IPS DF 4.7 (cell line): ENCODE data around the gene MAIP1.

Source experiments
- DNase-seq: peaks from one replicate; pipeline ENCODE4 v3.0.0-alpha.2; 2013; ENCODE audit warnings: low spot score; ENCODE audit errors: extremely low read depth

MAIP1 gene

DNA sequence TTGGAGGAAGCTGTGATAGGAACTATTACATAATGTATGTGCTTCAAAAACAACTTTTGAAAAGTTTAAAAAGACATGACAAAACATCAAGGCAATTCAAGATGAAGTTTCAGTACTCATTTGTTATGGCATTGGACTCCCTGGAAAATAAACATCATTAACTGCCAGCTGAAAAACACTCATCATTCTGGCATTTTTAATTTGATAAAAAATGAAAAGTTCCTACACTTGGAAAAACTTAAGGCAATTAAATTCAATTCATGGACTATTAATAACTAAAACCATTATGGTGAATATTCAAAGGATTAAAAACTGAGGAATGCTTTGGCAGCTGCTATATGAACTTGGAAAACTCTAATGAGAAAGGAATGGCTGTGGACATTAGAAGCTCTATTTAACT, 8.5 kb upstream of the MAIP1 start:
- DNase-seq, result no peak

DNA sequence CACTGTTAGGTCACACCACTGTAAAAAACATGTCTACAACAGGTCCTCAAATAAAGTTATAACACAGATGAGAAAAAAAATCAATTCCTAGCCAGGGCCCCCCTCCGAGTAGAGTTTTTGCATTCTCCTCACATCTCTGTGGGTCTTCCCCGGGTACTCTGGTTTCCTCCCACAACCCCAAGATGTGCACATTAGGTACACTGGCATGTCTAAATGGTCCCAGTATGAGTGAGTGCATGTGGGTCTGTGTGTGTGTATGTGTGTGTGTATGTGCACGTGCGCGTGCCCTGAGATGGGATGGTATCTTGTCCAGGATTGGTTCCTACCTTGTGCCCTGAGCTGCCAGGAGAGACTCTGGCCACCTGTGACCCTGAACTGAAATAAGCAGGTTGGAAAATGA, 5.0 kb upstream of the MAIP1 start:
- no peak for DNase-seq

DNA sequence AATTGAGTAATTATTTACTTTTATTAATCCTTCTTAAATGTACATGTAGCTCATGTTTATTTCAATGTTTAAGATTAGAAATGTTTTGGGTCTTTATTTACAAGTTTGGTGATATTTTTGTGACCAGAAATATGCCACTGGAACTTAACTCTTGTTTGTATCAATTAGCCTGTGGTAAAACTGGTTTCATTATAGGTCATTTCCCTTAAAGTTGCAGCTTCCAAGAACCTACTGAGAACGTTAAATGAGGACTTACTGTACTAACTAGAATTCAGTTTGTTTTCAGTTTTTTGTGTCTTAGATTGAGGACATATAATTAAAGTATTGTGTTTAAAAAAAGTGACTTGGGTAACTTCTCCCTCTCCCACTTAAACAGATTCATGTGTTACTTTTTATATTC, 4.4 kb upstream of the MAIP1 start:
- DNase-seq, result no peak

DNA sequence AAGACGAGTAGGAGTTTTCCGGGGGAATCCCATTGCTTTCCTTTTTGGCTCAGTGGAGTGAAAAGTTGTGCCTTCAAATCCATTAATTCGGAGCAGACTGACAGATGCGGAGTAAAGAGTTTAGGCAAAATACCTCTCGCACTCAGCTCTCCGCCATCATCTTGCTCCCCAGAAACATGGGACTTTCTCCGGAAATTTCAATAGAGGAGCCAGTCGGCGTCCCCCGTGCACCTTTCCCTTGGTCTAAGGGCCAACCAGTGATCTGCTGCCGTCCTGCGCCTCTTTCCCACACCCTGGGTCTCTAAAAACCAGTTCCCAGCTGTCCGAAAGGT, 409 bp upstream of the MAIP1 start:
- DNase-seq, result no peak

DNA sequence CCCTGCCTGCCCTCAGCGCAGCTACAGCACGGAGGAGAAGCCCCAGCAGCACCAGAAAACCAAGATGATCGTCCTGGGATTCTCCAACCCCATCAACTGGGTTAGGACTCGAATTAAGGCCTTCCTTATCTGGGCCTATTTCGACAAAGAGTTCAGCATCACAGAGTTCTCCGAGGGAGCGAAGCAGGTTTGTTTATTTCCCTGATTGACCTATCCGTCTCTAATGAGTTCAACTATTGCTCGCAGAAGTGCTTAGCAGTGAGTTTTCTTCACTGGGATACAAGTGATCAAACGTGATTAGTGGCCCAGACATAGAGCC, 639 bp downstream of the MAIP1 start:
- DNase-seq, result no peak

DNA sequence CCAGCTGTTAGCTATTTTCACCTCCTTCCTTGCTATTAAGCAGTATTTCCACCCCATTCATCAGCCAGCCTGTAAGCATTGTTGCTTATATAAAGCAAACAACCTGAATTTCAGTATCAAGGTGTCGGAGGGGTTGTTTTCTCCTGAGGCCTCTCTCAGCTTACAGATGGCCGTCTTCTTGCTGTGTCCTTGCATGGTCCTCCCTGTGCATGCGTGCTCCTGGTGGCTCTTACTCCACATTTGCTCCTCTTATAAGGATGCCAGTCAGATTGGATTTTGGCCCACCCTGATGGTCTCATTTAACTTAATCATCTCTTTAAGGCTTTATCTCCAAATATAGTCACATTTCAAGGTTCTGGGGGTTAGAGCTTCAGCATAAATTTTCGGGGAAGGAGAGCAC, 2.6 kb downstream of the MAIP1 start:
- DNase-seq, result no peak

DNA sequence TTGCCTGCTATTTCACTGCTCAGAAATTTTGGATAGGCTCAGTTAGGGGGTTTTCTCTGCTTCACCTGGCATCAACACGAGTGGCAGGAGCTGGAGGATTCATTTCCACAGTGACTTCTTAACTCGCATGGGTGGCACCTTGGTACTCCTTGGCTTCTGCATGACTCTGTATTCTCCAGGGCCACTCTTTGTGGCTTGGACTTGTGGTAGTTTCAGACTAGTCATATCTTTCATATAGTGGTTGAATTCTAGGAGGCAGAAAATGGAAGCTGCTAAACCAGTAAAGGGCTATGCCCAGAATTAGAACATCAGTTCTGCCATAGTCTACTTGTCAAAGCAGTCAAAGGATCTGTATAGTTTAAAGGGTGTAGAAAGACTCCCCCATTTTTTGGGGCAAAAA, 6.8 kb downstream of the MAIP1 start:
- no peak for DNase-seq

DNA sequence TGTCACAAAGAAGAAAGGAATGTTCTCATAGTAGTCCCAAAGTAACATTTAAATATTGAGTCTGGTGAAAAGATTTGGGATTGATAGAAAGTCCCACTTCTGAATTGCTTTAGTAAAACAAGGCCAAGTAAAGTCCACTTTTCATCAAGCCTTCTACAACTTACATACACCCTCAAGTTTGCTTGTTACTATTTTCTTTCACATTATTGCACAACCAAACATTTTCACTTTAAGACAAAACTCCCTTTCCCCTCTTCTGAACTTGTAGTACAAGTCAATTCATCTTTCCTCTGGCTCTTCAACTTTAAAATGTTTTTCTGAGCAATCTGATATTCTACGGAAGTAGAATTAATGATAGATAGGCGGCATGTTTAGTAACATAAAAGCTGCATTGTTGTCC, 11.0 kb downstream of the MAIP1 start:
- no peak for DNase-seq

DNA sequence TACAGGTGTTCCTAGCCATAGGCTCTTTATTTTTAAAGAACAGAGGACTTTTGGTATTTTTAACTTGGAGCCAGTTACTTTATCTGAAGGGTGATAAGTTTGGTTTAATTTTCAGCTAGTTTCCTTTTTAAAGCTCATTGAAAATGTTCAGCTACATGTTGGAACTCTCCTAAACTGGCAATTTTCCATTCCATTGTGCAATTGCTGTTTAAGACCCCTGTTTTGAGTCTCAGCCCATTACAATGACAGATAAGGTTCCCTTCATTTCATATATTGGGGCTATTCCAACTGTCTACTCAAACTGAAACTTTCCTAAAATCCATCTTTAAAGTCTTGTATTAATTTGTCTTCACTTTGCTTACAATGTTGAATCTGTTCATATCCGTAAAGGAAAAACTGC, 11.6 kb downstream of the MAIP1 start:
- DNase-seq, result no peak

DNA sequence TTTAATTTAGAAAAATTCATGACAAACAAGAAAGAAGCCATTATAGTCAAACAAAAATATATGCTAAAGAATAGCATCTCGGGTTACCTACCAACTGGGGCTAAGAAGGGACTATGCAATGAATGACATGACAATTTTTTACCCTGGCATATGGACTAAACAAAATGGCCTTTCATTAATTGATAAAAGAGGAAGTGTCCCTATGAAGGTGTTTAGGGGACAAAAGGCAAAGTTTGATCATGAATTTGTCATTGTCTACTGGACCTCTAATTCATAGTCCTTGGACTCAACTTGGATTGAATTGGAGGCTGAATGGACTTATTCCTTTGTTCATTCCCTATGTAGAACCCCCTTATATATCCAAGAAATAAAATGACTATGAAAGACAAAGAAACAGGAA, 12.7 kb downstream of the MAIP1 start:
- no peak for DNase-seq

DNA sequence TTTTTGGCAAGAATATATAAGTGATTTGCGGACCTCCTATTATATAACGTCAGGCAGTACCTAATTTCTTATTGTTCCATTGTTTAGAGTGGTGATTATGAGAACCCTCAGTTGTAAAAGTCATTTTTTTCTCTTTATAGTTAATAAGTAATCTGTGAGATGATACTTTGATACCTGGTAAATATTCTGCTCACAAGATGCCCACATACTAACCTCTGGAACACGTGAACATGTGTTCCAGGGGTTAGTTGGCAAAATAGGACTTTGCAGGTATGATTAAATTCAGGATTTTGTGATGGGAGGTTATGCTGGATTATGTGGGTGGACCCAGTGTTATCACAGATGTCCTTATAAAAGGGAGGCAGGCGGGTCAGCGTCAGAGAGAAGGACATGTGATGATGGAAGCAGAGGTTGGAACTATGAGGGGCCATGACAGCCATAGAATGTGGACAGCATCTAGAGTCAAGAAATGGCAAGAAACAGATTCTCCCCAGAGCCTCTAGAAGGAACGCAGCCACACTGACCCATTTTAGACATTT, 16.8 kb downstream of the MAIP1 start:
- DNase-seq, result no peak

DNA sequence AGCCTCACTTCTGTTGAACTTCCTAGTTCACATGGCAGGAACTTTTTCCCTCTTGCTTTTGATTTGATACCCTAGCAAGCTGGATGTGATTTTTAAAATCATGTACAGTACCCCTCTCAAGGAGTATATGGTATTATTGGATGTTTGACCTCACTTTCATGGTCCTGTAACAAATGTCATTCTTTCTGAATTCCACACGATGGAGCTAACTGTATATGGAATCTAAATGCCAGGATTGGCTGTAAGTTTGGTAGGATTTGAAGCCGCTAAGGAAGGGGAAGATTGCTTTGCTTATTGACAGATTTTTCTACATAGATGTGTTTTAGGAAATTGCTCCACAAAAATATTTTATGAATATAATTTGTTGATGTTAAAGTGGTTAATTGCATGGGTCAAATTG, 18.3 kb downstream of the MAIP1 start:
- no peak for DNase-seq

DNA sequence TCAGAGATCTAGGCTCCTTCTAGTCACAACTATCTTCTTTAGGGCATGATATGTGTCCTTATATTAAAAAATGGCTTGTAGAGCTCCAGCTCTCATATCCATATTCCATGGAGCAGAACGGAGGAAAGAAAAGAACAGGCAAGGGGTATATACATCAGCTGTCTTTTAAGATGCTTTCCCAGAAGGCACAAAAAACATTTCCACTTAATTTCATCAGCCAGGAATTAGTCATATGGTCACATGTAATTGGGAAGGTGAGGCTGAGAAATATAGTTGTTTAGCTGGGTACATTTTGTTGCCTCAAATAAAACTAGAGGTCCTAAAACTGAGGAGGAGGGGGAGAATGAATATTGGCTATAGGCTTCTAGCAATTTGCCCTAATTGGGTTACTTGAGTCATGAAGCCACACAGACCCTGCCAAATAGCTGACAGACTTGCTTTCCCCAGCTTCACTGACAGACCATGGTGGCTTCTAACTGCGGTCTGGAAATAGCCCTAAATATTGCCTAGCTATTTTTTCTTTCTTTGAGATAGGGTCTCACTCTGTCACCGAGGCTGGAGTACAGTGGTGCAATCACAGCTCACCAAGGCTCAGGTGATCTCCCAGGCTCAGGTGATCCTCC, 20.0 kb downstream of the MAIP1 start:
- no peak for DNase-seq

DNA sequence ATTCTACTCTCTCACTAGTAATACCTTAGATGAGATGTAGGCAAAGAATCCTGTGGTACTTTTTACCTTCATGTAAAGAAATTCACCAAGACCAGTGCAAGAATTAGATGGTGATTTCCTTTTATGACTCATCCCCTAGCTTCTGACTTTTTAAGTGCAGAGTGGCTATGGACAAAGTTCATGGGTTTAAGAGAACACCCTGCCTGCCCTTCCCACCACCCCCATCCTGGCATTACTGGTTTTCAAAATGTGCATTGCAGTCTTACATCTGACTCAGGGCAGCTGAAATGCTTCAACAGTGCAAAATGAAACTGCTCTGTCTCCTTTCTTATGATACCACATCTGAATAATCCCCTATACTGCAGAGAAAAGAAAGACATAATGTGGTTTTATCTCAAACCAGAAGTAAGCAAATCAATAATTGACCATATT, 22.6 kb downstream of the MAIP1 start:
- DNase-seq, result no peak

DNA sequence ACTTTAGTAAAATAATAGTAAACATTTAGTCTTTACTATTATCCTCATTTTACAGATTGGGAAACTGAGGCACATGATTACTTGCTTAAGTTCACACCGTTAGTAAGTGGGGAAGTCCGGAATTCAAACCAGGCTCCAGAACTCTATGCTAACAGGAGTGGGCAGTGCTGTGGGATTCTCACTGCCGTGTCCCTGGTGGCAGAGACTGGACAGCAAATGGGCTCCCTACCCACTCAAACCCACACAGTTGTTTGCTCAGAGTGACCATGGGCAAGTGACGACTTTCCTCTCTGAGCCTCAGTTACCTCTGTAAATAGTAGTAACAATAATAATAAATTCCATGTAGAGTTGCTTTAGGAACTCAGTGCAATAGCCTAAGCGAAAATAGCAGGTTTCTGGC, 24.0 kb downstream of the MAIP1 start:
- no peak for DNase-seq

DNA sequence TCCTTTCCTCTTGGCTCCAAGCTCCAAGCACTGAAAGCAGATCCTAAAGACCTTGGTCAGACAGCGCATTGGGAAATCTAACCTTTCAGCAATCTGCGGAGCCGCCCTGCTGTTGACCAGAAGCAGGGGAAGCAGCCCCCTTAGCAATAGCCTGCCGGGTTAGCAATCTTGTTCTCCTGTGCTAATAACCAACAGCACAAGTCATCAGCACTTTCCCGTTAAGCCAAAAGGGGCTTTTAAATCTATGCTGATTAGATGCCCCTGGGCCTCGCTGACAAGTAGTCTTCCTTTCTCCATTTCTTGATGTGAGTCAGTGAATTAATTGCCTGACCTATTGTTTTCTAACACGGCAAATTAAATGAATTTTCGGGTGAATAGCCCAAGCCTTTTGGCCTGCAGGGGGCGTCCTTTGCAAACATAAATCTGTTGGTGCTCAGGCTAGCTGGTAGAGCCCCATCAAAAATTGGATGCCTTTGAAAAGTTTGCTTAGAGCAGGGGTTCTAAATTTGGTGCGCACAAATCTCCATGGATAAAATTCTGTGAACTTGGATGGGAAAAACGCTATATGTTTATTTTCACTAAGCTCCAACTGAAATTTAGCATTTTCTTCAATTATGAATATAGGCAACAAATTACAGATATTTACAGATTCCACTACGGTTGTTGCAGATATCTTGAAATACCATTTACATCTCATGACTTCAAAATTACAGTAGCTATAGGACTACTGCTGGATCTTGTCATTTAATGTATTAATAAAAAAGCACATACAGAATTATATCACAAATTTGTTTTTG, 24.6 kb downstream of the MAIP1 start:
- DNase-seq, result no peak

DNA sequence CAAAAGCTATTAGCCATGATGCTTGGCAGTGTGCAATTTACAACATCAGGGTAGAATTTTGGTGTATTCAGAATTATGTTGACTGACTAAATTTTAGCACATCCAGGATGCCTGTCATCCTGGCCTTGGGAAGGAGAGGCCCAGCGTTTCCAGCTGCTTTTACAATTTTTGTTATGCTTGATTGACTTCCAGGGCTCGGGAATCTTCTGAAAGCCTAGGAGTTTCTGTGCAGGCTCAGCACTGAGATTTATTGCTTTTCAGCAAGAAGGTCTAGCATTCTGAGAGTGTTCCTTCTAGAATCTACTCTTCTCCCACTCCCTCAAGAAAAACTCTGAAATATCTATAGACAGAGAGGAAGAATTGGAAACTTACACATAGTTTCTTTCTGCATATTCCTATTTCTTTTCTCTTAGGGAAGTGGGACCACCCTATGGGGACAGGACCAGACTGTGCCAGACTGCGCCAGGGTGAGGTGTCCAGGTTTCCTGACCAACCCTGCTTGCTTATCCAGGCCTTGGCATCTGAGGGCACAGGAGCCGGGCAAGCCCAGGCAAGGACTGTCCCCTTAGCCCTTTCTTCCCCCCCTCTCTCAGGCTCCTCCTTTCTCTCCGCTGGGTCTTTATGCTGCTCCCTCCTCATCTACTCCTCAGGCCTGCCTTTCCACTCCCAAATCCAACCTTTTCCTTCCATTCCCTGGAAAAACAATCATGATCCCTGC, 26.9 kb downstream of the MAIP1 start:
- DNase-seq, result no peak

DNA sequence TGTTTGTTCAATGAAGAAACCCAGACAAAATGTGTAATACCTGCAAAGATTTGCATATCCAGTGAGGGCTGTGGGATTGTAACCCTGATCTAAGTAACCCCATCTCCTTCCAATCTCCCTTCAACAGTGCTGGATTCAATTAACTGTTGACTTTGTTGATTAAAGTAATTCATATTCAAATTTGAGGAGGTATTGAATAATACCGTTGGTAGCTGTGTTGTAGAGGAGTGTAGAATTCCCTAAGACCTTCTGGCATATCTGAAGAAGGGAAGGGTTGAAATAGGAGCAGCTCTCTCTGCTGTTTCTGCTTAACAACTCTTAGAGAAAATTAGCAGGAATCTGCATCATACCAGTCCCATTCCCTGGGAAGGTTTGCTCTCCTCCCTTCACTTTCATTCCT, 28.2 kb downstream of the MAIP1 start:
- DNase-seq, result no peak

DNA sequence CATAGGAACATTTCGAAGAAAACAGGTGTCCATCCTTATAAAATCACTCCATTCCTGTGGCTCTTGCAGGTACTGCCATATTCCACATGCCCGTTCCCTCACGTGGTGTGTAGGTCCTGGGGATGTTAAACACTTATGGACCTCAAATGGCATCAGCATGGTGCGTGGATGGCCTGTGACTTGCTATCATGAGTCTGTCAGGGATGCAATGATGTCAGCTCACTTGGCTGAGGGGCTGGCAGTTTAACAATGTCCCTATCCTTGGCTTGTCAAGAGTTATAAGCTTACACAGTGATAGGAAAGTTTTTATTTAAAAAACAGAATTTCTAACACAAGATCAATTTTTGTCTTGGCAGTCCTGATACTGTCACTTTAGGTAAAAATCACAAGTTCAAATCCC, 28.8 kb downstream of the MAIP1 start:
- no peak for DNase-seq

DNA sequence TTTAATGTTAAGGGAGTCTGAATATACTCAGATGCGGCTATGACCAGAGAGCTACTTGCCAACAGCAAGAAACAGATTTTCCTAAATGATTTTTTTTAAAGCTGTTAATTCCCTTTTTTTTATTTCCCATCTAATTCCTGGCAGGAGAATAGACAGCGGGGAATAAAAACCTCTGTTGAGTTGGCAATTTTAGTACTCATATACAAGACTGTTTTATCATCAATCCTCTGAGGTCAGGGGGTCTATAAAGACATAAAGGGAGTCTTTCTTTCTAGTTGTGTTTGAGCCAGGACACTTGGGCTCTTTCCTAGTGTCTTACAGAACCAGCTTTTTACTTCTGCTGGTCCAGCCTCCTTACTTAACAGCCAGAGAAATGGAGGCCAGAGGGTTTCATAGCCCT, 29.4 kb downstream of the MAIP1 start:
- no peak for DNase-seq

DNA sequence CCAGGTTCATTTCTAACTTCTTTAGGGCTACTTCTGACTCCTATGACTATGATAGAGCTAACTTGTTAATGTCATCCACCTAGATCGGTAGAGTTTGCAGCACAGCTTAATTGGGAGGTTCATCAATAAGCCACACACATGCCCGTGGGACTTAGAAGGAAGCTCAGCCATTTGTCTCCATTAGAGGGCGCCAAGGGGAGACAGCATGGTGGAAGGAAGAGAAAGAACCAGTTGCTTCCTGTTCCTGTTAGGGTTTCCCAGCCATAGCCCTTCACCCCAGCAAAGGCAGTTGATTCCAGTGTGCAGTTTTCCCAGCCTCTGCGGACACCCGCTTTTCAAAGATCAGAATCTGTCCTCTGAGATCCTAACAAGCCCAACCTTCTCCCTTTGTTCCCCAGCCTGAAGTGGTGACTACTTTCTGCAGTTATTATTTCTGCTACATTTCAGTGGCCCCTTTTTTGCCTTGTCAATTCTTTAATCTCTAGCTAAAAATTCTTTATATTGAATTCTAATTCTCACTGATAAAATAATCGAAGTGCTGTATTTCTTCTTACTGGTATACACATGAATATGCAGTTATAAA, 30.3 kb downstream of the MAIP1 start:
- no peak for DNase-seq

DNA sequence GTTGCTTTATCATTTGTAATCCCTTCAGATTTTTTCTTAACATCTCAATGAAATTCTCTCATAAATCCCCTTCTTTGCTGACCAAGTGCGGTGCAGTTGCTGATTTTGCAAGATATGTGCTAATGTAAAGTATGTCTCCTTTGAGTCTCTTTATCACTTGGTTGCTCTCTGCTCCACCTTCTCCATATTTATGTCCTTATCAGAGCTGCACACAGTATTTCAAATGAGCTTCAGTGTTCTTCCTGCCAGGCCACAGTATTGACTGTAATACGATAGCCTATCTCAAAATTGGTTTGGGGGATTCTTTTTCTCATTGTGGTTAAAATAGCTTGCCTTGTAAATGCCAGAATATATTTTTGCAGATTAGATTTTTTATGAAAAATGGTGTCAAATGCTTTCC, 32.2 kb downstream of the MAIP1 start:
- no peak for DNase-seq
